ENCODE data around the gene CREBBP.

DNA sequence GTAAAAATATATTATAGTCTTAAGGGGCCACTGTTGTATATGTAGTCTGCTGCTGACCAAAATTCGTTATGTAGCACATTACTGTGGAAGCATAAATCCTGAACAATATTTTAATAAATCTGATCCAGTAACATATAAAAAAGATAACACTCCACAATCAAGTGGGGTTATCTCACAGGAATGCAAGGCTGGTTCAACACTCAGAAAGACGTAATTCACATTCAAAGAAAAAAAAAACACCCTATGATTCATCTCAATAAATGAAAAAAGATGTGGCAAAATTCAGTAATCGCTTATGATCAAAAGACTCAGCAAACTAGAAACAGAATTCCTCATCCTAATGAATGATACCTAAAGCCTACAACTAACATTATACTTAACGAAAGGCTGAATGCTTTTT is 47.8 kb downstream of the CREBBP start:
- TF ChIP-seq CTCF (IDR thresholded peaks at IDR 0.05), result no peak
- no peak for TF ChIP-seq POLR2AphosphoS5 (IDR thresholded peaks at IDR 0.05)
